Adrenal gland (tissue), 12 donors: Measurements from ENCODE around the gene CLMP. TPM values are rescaled to one million over a fixed set of nuclear protein-coding genes. Genes with fewer than 3 reads are reported as not detected.
"Not testable (repeated sequence)": the region's sequence is repeated elsewhere in the genome, so short reads cannot be mapped to it uniquely, and the experiment has no call there.

Experiments
- DNase-seq, 7 donors: peaks; one replicate each; pipeline ENCODE4 v3.0.0-alpha.2; 2019 to 2020
- H3K27ac ChIP-seq, 5 donors: fragments of 200-600 bp; sonication (generic) in 4 of 5; 1 replicate in 3 of 5; 2 replicates in 2 of 5; pipeline versions ENCODE4 v1.5.1 to v1.8.0; 2016 to 2020; ENCODE audit warnings: mild to moderate bottlenecking in 1 of 5
- H3K27me3 ChIP-seq: fragments of 200-600 bp; 2 replicates; pipeline ENCODE4 v1.8.0; 2021
- H3K36me3 ChIP-seq, 2 donors: fragments of 200-600 bp; replicated peaks in 1 of 2; 1 replicate in 1 of 2; 2 replicates in 1 of 2; pipeline versions ENCODE4 v1.5.1 to v1.8.0; 2018 to 2022
- H3K4me1 ChIP-seq, 2 donors: fragments of 200-600 bp; replicated peaks in 1 of 2; 1 replicate in 1 of 2; 2 replicates in 1 of 2; pipeline versions ENCODE4 v1.5.1 to v1.8.0; 2018 to 2021
- H3K4me3 ChIP-seq, 4 donors: fragments of 200-600 bp; sonication (generic) in 3 of 4; one replicate each; pipeline ENCODE4 v1.5.1; 2016 to 2018
- H3K9me3 ChIP-seq, 3 donors: fragments of 200-600 bp; sonication (generic) in 1 of 3; replicated peaks in 1 of 3; 1 replicate in 2 of 3; 2 replicates in 1 of 3; pipeline versions ENCODE4 v1.5.1 to v1.8.0; 2016 to 2021
- CTCF ChIP-seq, 6 experiments: fragments of 450-650 bp in 4 of 6; fragments of 200-600 bp in 2 of 6; sonication (generic) in 1 of 6; IDR thresholded peaks; 1 replicate in 5 of 6; 2 replicates in 1 of 6; pipeline versions ENCODE4 v1.5.1 to v1.8.0; 2016 to 2021; ENCODE audit warnings: antibody characterized with exemption in 6 of 6, mild to moderate bottlenecking in 2 of 6, moderate library complexity in 1 of 6
- POLR2A ChIP-seq, 2 donors: fragments of 450-650 bp; IDR thresholded peaks; one replicate each; pipeline ENCODE4 v1.6.1; 2017; ENCODE audit warnings: antibody characterized with exemption in 2 of 2, mild to moderate bottlenecking in 2 of 2, moderate library complexity in 1 of 2
- WGBS, 4 donors: extraction: QIAGEN DNeasy Blood & Tissue Kit in 2 of 4; methylation state at CpG; one replicate each; pipeline versions ENCODE4 v1.1.5 to v1.1.7; 2013 to 2017; 5-methylcytosine and 5-hydroxymethylcytosine counted together
- intact Hi-C, 2 donors: fragments of 100-400 bp; cut with DNase I; formaldehyde crosslinking; loops; one replicate each; pipeline versions ENCODE4 v1.14.1 to v1.15.0; 2022 to 2023
- polyA plus RNA-seq, 3 donors: library from polyadenylated mRNA; stranded (reverse); fragments of 200-250 nt in 2 of 3; fragments of 350-450 nt in 1 of 3; fragmentation: Illumina TruSeq in 1 of 3; extraction: RNeasy Lipid Tissue Mini Kit (QIAGEN cat#74804) in 1 of 3; gene quantifications; one replicate each; pipeline ENCODE4 v1.2.3, GENCODE V29; 2013 to 2014
- total RNA-seq, 9 donors: library from RNA; depleted of rRNA in 4 of 9; stranded (reverse); fragments of >200 nt in 4 of 9; fragments of 120-200 nt in 1 of 9; fragmentation: NEBNext Ultra II Directional in 1 of 9; extraction: Animal tissue kit (Norgen Biotek cat#: 25700) in 1 of 9; gene quantifications; one replicate each; pipeline versions ENCODE4 v1.1.0 to v1.2.4, GENCODE V29; 2013 to 2023
- donor health status: healthy with polysubstance abuse.
- donor health status: Bipolar disorder and iron deficiency.
- donor health status: DM: yes; HTN: yes; CAD: no.
- donor health status: DM: no; HTN: no; CAD: no.
- donor health status: DM: no; HTN: no; CAD: no.
- donor health status: DM: yes; HTN: yes; CAD: no.

CLMP gene
- total and polyA plus RNA-seq, 12 donors: 3.8 to 36.6 (median 19.8) TPM

DNA sequence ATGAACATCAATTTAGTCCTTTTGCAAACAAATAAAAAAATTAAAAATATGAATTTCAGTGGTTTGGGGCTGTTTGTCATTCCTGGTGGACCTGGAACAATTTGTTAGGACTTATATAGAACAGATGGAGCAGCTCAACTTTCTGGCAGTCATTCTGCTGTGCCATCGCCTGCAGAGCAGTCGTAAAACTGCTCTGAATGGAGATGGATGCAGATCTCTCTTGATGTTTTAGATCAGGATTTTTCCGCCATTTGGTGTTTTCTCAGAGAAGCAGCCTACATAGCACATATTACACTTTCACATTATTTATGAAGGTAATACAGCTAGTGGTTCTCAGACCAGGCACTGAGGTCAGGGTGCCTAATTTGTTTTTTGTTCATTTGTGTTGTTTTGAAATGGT, 101.3 kb downstream of the CLMP start:
- no peak overlapping the region for H3K27ac ChIP-seq
- intact Hi-C loops: no loop called here
- 88 to 93% (median 90%) methylated on average over 3 of the region's 3 CpGs for WGBS, 4 donors

GRCh38 chr11:123091506-123091905, 103.5 kb downstream of the CLMP start:
- no peak for DNase-seq
- intact Hi-C loops: no loop called here
- Histone ChIP-seq H3K27ac (no peak overlapping the region), H3K27me3 (no peaks in the 10 kb centered on the region), H3K9me3 (no peaks in the 10 kb centered on the region), H3K4me3 (no peak overlapping the region), H3K4me1 (peaks cover 2% of the 10 kb centered on the region in 2 donors), H3K36me3 (no peaks in the 10 kb centered on the region)
- TF ChIP-seq POLR2A (IDR thresholded peaks at IDR 0.05) (no peak), CTCF (IDR thresholded peaks at IDR 0.05) (no peak)
- 62 to 78% (median 73%) methylated on average over 6 of the region's 6 CpGs for WGBS, 4 donors

More for the DNA sequence above, 101.3 kb downstream of the CLMP start:
- no peaks in the 10 kb centered on the region for H3K9me3 ChIP-seq
- TF ChIP-seq CTCF (IDR thresholded peaks at IDR 0.05) (no peak), POLR2A (IDR thresholded peaks at IDR 0.05) (no peak)
- peaks cover 5% of the 10 kb centered on the region in 2 donors for H3K4me1 ChIP-seq
- DNase-seq: no peak
- no peak overlapping the region for H3K4me3 ChIP-seq
- H3K36me3 ChIP-seq: no peaks in the 10 kb centered on the region
- H3K27me3 ChIP-seq: no peaks in the 10 kb centered on the region

GRCh38 chr11:123090168-123090567, 104.9 kb downstream of the CLMP start:
- DNase-seq, H3K36me3 ChIP-seq, H3K4me3 ChIP-seq, intact Hi-C loops, H3K4me1 ChIP-seq, H3K9me3 ChIP-seq, H3K27me3 ChIP-seq, H3K27ac ChIP-seq: not testable (repeated sequence)
- 91 to 96% (median 94%) methylated on average over 8 of the region's 8 CpGs for WGBS, 4 donors

- H3K9me3 ChIP-seq, H3K27me3 ChIP-seq, H3K27ac ChIP-seq, H3K4me3 ChIP-seq, H3K36me3 ChIP-seq, DNase-seq, H3K4me1 ChIP-seq, intact Hi-C loops: not testable (repeated sequence)
- WGBS, 4 donors: 91 to 93% (median 92%) methylated on average over 8 to 10 of the region's 10 CpGs
Observed at GRCh38 chr11:123088896-123089295, 106.2 kb downstream of the CLMP start.

DNA sequence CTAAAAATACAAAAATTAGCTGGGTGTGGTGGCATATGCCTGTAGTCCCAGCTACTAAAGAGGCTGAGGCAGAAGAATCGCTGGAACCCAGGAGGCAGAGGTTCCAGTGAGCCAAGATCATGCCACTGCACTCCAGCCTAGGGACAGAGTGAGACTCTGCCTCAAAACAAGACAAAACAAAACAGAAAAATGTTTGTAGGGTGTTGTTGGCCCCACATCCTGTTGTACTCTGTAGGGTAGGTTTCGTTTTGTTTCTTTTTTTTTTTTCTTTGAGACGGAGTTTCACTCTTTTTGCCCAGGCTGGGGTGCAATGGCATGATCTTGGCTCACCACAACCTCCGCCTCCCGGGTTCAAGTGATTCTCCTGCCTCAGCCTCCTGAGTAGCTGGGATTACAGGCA, 107.4 kb downstream of the CLMP start:
- WGBS, 4 donors: 72 to 93% (median 84%) methylated on average over 5 of the region's 5 CpGs
- H3K36me3 ChIP-seq, intact Hi-C loops, H3K9me3 ChIP-seq, H3K27ac ChIP-seq, H3K27me3 ChIP-seq, H3K4me3 ChIP-seq: not testable (repeated sequence)
- peaks cover 3 to 13% of the 10 kb centered on the region in 2 donors for H3K4me1 ChIP-seq
- DNase-seq: peak in 1 of 7 donors; percentile 9

DNA sequence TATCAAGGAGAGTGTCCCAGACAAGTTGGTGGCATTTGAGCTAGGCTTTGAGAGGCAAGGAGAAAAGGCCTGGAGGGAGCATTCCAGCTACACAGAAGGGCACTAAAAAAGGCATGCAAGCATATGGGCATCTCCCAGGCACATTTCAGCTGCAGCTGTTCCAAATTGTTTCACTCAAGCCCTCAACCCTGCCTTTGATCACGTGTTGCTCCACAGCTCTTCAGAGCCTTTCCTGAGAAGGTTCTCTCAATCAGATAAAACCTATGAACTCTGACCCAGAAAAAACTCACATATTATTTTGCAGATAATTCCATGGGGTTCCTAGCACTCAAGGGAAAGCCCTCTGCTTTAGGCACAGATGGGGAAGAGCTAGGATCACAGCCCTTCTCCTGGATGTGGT, 108.7 kb downstream of the CLMP start:
- H3K36me3 ChIP-seq: no peaks in the 10 kb centered on the region
- no peak overlapping the region for H3K4me3 ChIP-seq
- H3K9me3 ChIP-seq: no peaks in the 10 kb centered on the region
- H3K27ac ChIP-seq: no peak overlapping the region
- TF ChIP-seq CTCF (IDR thresholded peaks at IDR 0.05) (no peak), POLR2A (IDR thresholded peaks at IDR 0.05) (no peak)
- H3K27me3 ChIP-seq: no peaks in the 10 kb centered on the region
- H3K4me1 ChIP-seq: peaks cover 3 to 13% of the 10 kb centered on the region in 2 donors
- intact Hi-C loops: no loop called here
- peak in 1 of 7 donors; percentile 13 for DNase-seq
- 75 to 94% (median 83%) methylated on average over 1 of the region's 1 CpG for WGBS, 4 donors
